Liver (tissue), 9 donors: ENCODE measurements around the gene ATP10A. TPM values are rescaled to one million over a fixed set of nuclear protein-coding genes. Genes with fewer than 3 reads are reported as not detected.

Experiments
- DNase-seq: peaks from one replicate; pipeline ENCODE4 v3.0.0-alpha.2; 2017; ENCODE audit warnings: low spot score
- H3K27ac ChIP-seq, 2 donors: one replicate each; pipeline ENCODE4 v1.7.0; 2013; ENCODE audit warnings: inconsistent platforms in 2 of 2, low read length in 2 of 2, control low read depth in 1 of 2, low read depth in 1 of 2, mild to moderate bottlenecking in 1 of 2
- H3K27me3 ChIP-seq, 4 donors: one replicate each; pipeline versions ENCODE4 v1.6.1 to v1.7.0; 2013; ENCODE audit warnings: low read length in 3 of 4, inconsistent platforms in 1 of 4, mild to moderate bottlenecking in 1 of 4, moderate library complexity in 1 of 4; ENCODE audit not compliant: control insufficient read depth in 4 of 4, insufficient read depth in 4 of 4
- H3K36me3 ChIP-seq, 4 donors: one replicate each; pipeline versions ENCODE4 v1.6.1 to v1.7.0; 2013; ENCODE audit warnings: low read length in 3 of 4, mild to moderate bottlenecking in 3 of 4, low read depth in 1 of 4, moderate library complexity in 1 of 4; ENCODE audit not compliant: control insufficient read depth in 4 of 4, insufficient read depth in 3 of 4
- H3K4me1 ChIP-seq, 4 donors: one replicate each; pipeline versions ENCODE4 v1.6.1 to v1.7.0; 2013; ENCODE audit warnings: low read length in 3 of 4, mild to moderate bottlenecking in 3 of 4, moderate library complexity in 1 of 4; ENCODE audit not compliant: control insufficient read depth in 4 of 4, insufficient read depth in 4 of 4
- H3K4me3 ChIP-seq, 3 donors: one replicate each; pipeline versions ENCODE4 v1.6.1 to v1.7.0; 2013; ENCODE audit warnings: low read length in 3 of 3, control low read depth in 1 of 3, low read depth in 1 of 3, mild to moderate bottlenecking in 1 of 3
- H3K9ac ChIP-seq, 2 donors: one replicate each; pipeline ENCODE4 v1.7.0; 2013; ENCODE audit warnings: low read length in 2 of 2, mild to moderate bottlenecking in 2 of 2, moderate library complexity in 2 of 2, control low read depth in 1 of 2, low read depth in 1 of 2
- H3K9me3 ChIP-seq, 4 donors: one replicate each; pipeline versions ENCODE4 v1.6.1 to v1.7.0; 2013; ENCODE audit warnings: low read length in 3 of 4; ENCODE audit not compliant: control insufficient read depth in 4 of 4
- FOXA1 ChIP-seq: IDR thresholded peaks from 2 replicates; pipeline ENCODE4 v1.6.1; 2016; ENCODE audit warnings: antibody characterized with exemption
- FOXA2 ChIP-seq: IDR thresholded peaks from 2 replicates; pipeline ENCODE4 v1.6.1; 2016; ENCODE audit warnings: antibody characterized with exemption
- GABPA ChIP-seq, 2 donors: IDR thresholded peaks in 1 of 2; conservative IDR thresholded peaks in 1 of 2; 2 replicates each; pipeline ENCODE4 v1.6.1; 2016; ENCODE audit warnings: antibody characterized with exemption in 2 of 2, mild to moderate bottlenecking in 1 of 2, moderate library complexity in 1 of 2
- HNF4G ChIP-seq: IDR thresholded peaks from 2 replicates; pipeline ENCODE4 v1.6.1; 2016; ENCODE audit warnings: antibody characterized with exemption
- NR2F2 ChIP-seq: IDR thresholded peaks from 2 replicates; pipeline ENCODE4 v1.6.1; 2016; ENCODE audit warnings: antibody characterized with exemption
- RAD21 ChIP-seq, 2 donors: IDR thresholded peaks; 2 replicates each; pipeline ENCODE4 v1.6.1; 2016; ENCODE audit warnings: antibody characterized with exemption in 2 of 2, mild to moderate bottlenecking in 2 of 2
- RXRA ChIP-seq, 2 donors: IDR thresholded peaks; 2 replicates each; pipeline ENCODE4 v1.6.1; 2017 to 2018; ENCODE audit warnings: antibody characterized with exemption in 2 of 2, mild to moderate bottlenecking in 1 of 2
- SP1 ChIP-seq: IDR thresholded peaks from 2 replicates; pipeline ENCODE4 v1.6.1; 2018; ENCODE audit warnings: antibody characterized with exemption, mild to moderate bottlenecking
- TAF1 ChIP-seq: conservative IDR thresholded peaks from 2 replicates; pipeline ENCODE4 v1.6.1; 2016; ENCODE audit warnings: antibody characterized with exemption, mild to moderate bottlenecking
- YY1 ChIP-seq: IDR thresholded peaks from 2 replicates; pipeline ENCODE4 v1.6.1; 2016; ENCODE audit warnings: antibody characterized with exemption, mild to moderate bottlenecking
- WGBS: extraction: QIAGEN DNeasy Blood & Tissue Kit; methylation state at CpG from one replicate; pipeline ENCODE4 v1.1.7; 2013; 5-methylcytosine and 5-hydroxymethylcytosine counted together
- polyA plus RNA-seq, 2 donors: library from polyadenylated mRNA; stranded (reverse) in 1 of 2; unstranded in 1 of 2; fragments of 200-250 nt in 1 of 2; fragments of >200 nt in 1 of 2; fragmentation: Nextera tagmentation in 1 of 2; extraction: Ambion mirVana in 1 of 2; gene quantifications; one replicate each; pipeline versions ENCODE4 v1.2.1 to v1.2.3, GENCODE V29; 2013 to 2015
- total RNA-seq, 2 donors: library from RNA; depleted of rRNA; stranded (reverse); fragments of >200 nt; gene quantifications; one replicate each; pipeline ENCODE4 v1.2.3, GENCODE V29; 2014
- TF ChIP-seq, protein P1 (sequence below): IDR thresholded peaks from 2 replicates; pipeline ENCODE4 v1.6.1; 2016; ENCODE audit warnings: antibody characterized with exemption
- TF ChIP-seq, protein P2 (sequence below): IDR thresholded peaks from 2 replicates; pipeline ENCODE4 v1.6.1; 2016; ENCODE audit warnings: antibody characterized with exemption
- TF ChIP-seq, protein P3 (sequence below): IDR thresholded peaks from 2 replicates; pipeline ENCODE4 v1.6.1; 2016; ENCODE audit warnings: antibody characterized with exemption
- TF ChIP-seq, protein P4 (sequence below): IDR thresholded peaks from 2 replicates; pipeline ENCODE4 v1.6.1; 2016; ENCODE audit warnings: antibody characterized with exemption, mild to moderate bottlenecking
- TF ChIP-seq, protein P5 (sequence below): fragments of 150-350 bp; IDR thresholded peaks from 2 replicates; pipeline ENCODE4 v1.5.1; 2017; ENCODE audit warnings: improper control_type of control experiment, low read depth, low read length; ENCODE audit not compliant: missing input control
- donor health status: healthy.
- donor health status: healthy.
- donor health status: healthy.
- donor health status: healthy.
- donor health status: healthy.

ATP10A gene
- total and polyA plus RNA-seq, 4 donors = 0.22 to 1.8 (median 0.39) TPM

DNA sequence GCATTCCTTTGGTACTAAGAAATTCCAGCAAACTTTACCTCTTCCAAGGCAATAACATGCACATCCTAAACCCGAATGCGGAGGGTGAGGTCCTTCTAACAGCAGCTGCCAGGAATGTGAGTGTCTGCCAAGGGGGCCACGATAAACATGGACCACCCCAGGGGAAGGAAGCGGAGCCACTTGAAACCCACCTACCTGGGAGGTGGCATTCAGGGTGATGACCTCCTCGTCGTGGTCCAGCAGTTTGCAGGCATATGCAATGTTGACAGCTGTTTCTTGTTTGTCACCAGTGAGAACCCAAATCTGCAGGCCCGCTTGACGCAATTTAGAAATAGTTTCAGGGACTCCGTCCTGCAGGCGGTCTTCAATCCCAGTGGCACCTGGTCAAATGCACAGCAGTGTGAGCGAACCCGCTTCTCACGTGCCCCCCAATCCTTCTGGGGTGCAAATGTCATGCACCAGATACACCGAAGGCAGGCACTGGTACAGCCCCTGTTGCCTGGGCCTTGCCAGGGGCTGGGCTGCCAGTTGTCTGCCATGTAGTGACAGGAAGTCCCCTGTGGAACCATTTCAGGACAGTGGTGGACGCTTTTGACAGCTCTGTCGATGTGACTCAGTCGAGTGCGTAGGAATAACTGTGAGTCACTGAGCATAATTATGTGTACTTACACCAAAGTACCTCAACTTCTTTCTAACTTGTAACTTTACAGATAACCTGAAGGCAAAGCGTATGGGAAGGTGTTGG lies 161.2 kb downstream of the ATP10A start (continued):
- TF ChIP-seq, protein P1, sequence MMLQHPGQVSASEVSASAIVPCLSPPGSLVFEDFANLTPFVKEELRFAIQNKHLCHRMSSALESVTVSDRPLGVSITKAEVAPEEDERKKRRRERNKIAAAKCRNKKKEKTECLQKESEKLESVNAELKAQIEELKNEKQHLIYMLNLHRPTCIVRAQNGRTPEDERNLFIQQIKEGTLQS = no peak
- TF ChIP-seq FOXA2 = no peak

DNA sequence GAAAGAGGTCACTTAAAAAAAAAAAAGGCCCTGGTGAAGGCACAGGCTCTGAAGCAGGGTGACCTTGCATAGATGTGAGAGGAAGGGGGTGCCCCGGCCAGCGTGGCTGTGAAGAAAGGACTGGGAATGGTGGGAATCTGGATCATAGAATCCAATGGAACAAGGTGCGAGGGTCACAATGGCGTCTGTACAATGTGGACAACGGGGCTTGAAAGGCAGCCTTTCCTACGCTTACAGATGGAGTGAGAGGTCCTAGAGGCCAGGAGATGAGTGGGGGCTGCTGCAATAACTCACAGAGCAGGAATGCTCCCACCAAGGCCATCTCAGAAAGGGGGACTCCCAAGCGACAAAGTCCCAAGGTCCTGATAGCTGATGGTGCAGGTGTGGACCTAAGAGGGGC lies 162.2 kb downstream of the ATP10A start:
- no peak overlapping the region for H3K9ac ChIP-seq
- no peaks in the 10 kb centered on the region for H3K9me3 ChIP-seq
- TF ChIP-seq RXRA (IDR thresholded peaks at IDR 0.05) (no peak), FOXA2 (no peak), HNF4G (no peak), SP1 (no peak), TAF1 (no peak), NR2F2 (no peak), FOXA1 (no peak), GABPA (IDR thresholded peaks at IDR 0.05 in 1 of 2, conservative IDR thresholded peaks at IDR 0.05 in 1 of 2) (no peak), YY1 (no peak), RAD21 (IDR thresholded peaks at IDR 0.05) (no peak)
- TF ChIP-seq, protein P2, sequence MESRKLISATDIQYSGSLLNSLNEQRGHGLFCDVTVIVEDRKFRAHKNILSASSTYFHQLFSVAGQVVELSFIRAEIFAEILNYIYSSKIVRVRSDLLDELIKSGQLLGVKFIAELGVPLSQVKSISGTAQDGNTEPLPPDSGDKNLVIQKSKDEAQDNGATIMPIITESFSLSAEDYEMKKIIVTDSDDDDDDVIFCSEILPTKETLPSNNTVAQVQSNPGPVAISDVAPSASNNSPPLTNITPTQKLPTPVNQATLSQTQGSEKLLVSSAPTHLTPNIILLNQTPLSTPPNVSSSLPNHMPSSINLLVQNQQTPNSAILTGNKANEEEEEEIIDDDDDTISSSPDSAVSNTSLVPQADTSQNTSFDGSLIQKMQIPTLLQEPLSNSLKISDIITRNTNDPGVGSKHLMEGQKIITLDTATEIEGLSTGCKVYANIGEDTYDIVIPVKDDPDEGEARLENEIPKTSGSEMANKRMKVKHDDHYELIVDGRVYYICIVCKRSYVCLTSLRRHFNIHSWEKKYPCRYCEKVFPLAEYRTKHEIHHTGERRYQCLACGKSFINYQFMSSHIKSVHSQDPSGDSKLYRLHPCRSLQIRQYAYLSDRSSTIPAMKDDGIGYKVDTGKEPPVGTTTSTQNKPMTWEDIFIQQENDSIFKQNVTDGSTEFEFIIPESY = no peak
- TF ChIP-seq, protein P3, sequence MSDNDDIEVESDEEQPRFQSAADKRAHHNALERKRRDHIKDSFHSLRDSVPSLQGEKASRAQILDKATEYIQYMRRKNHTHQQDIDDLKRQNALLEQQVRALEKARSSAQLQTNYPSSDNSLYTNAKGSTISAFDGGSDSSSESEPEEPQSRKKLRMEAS = no peak
- 89% methylated on average over 7 of the region's 7 CpGs for WGBS
- no peak overlapping the region for H3K27ac ChIP-seq
- no peak overlapping the region for H3K4me3 ChIP-seq
- no peaks in the 10 kb centered on the region for H3K36me3 ChIP-seq
- H3K4me1 ChIP-seq = no peaks in the 10 kb centered on the region
- no peaks in the 10 kb centered on the region for H3K27me3 ChIP-seq
- DNase-seq = no peak

DNA sequence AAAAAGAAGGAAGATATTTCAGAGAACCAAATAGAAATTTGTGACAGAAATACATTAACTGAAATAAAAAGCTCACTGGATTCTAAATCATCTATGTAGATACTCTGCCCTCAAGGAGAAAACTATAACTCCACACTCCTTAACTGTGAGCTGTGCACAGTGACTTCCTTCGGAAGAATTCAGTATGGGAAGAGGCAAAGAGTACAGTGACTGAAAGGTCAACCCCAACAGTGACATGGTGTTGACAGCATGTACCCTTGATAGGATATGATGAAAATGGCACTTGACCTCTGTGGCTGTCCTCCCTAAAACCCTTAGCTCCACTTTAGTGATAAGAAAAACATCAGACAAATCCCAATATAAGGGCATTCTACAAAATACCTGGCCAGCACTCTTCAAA lies 165.5 kb downstream of the ATP10A start:
- Histone ChIP-seq H3K9ac (no peak overlapping the region), H3K9me3 (no peaks in the 10 kb centered on the region), H3K27me3 (no peaks in the 10 kb centered on the region), H3K27ac (no peak overlapping the region), H3K4me3 (no peak overlapping the region), H3K4me1 (no peaks in the 10 kb centered on the region), H3K36me3 (no peaks in the 10 kb centered on the region)
- no peak for DNase-seq
- TF ChIP-seq, protein P3 = no peak
- no peak for TF ChIP-seq RAD21 (IDR thresholded peaks at IDR 0.05)
- TF ChIP-seq, protein P1 = no peak
- TF ChIP-seq, protein P4, sequence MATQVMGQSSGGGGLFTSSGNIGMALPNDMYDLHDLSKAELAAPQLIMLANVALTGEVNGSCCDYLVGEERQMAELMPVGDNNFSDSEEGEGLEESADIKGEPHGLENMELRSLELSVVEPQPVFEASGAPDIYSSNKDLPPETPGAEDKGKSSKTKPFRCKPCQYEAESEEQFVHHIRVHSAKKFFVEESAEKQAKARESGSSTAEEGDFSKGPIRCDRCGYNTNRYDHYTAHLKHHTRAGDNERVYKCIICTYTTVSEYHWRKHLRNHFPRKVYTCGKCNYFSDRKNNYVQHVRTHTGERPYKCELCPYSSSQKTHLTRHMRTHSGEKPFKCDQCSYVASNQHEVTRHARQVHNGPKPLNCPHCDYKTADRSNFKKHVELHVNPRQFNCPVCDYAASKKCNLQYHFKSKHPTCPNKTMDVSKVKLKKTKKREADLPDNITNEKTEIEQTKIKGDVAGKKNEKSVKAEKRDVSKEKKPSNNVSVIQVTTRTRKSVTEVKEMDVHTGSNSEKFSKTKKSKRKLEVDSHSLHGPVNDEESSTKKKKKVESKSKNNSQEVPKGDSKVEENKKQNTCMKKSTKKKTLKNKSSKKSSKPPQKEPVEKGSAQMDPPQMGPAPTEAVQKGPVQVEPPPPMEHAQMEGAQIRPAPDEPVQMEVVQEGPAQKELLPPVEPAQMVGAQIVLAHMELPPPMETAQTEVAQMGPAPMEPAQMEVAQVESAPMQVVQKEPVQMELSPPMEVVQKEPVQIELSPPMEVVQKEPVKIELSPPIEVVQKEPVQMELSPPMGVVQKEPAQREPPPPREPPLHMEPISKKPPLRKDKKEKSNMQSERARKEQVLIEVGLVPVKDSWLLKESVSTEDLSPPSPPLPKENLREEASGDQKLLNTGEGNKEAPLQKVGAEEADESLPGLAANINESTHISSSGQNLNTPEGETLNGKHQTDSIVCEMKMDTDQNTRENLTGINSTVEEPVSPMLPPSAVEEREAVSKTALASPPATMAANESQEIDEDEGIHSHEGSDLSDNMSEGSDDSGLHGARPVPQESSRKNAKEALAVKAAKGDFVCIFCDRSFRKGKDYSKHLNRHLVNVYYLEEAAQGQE = no peak
- TF ChIP-seq, protein P5, sequence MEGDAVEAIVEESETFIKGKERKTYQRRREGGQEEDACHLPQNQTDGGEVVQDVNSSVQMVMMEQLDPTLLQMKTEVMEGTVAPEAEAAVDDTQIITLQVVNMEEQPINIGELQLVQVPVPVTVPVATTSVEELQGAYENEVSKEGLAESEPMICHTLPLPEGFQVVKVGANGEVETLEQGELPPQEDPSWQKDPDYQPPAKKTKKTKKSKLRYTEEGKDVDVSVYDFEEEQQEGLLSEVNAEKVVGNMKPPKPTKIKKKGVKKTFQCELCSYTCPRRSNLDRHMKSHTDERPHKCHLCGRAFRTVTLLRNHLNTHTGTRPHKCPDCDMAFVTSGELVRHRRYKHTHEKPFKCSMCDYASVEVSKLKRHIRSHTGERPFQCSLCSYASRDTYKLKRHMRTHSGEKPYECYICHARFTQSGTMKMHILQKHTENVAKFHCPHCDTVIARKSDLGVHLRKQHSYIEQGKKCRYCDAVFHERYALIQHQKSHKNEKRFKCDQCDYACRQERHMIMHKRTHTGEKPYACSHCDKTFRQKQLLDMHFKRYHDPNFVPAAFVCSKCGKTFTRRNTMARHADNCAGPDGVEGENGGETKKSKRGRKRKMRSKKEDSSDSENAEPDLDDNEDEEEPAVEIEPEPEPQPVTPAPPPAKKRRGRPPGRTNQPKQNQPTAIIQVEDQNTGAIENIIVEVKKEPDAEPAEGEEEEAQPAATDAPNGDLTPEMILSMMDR = no peak
- WGBS = 84% methylated on average over 1 of the region's 1 CpG
